SK-N-SH treated with all-trans-retinoic acid at 6 μM for 48 hours (cell line): ENCODE data around the gene COL4A5.

Source experiments
- PATZ1 ChIP-seq: fragments of 250-450 bp; sonication (Bioruptor Pico); IDR thresholded peaks from 2 replicates; pipeline ENCODE4 v1.8.0; 2020; ENCODE audit warnings: mild to moderate bottlenecking, moderate library complexity, borderline replicate concordance
- TF ChIP-seq, protein P1 (sequence below): fragments of 250-450 bp; sonication (Bioruptor Pico); IDR thresholded peaks from 2 replicates; pipeline ENCODE4 v1.5.1; 2021; ENCODE audit warnings: mild to moderate bottlenecking, moderate library complexity
- TF ChIP-seq, protein P2 (sequence below): fragments of 250-450 bp; sonication (Bioruptor Pico); IDR thresholded peaks from 2 replicates; pipeline ENCODE4 v1.5.1; 2020; ENCODE audit warnings: low read depth, mild to moderate bottlenecking, moderate library complexity

- no peak for TF ChIP-seq PATZ1
- TF ChIP-seq, protein P1, sequence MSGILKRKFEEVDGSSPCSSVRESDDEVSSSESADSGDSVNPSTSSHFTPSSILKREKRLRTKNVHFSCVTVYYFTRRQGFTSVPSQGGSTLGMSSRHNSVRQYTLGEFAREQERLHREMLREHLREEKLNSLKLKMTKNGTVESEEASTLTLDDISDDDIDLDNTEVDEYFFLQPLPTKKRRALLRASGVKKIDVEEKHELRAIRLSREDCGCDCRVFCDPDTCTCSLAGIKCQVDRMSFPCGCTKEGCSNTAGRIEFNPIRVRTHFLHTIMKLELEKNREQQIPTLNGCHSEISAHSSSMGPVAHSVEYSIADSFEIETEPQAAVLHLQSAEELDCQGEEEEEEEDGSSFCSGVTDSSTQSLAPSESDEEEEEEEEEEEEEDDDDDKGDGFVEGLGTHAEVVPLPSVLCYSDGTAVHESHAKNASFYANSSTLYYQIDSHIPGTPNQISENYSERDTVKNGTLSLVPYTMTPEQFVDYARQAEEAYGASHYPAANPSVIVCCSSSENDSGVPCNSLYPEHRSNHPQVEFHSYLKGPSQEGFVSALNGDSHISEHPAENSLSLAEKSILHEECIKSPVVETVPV (CRISPR knock-in tag): no peak
- TF ChIP-seq, protein P2, sequence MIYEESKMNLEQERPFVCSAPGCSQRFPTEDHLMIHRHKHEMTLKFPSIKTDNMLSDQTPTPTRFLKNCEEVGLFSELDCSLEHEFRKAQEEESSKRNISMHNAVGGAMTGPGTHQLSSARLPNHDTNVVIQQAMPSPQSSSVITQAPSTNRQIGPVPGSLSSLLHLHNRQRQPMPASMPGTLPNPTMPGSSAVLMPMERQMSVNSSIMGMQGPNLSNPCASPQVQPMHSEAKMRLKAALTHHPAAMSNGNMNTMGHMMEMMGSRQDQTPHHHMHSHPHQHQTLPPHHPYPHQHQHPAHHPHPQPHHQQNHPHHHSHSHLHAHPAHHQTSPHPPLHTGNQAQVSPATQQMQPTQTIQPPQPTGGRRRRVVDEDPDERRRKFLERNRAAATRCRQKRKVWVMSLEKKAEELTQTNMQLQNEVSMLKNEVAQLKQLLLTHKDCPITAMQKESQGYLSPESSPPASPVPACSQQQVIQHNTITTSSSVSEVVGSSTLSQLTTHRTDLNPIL (CRISPR knock-in tag): no peak
Measured at GRCh38 chrX:108456971-108457477, 17.4 kb downstream of the COL4A5 start.
